CD4-positive, CD25-positive, alpha-beta regulatory T cell (primary cell): Measurements from ENCODE around the gene CYRIA. TPM values are rescaled to one million over a fixed set of nuclear protein-coding genes. Genes with fewer than 3 reads are reported as not detected.

Source experiments
- ATAC-seq, 2 donors: fragments of 150-1000 bp; cut with Tn5 transposase; one replicate each; pipeline ENCODE4 v1.10.0; 2021; ENCODE audit warnings: low read depth in 2 of 2, moderate number of reproducible peaks in 2 of 2, moderate library complexity in 1 of 2
- DNase-seq, 3 donors: peaks; one replicate each; pipeline versions ENCODE4 v3.0.0 to v3.0.0-alpha.2; 2012 to 2022; ENCODE audit warnings: mixed read lengths in 1 of 3
- H3K27ac ChIP-seq: one replicate; pipeline ENCODE4 v1.7.0; 2013; ENCODE audit warnings: mild to moderate bottlenecking, low read length; ENCODE audit not compliant: insufficient read depth, poor library complexity, severe bottlenecking
- H3K27me3 ChIP-seq: one replicate; pipeline ENCODE4 v1.7.0; 2013; ENCODE audit warnings: low read length; ENCODE audit not compliant: control insufficient read depth, insufficient read depth
- H3K36me3 ChIP-seq: one replicate; pipeline ENCODE4 v1.7.0; 2013; ENCODE audit warnings: mild to moderate bottlenecking, low read length, moderate library complexity; ENCODE audit not compliant: control insufficient read depth, insufficient read depth
- H3K4me1 ChIP-seq: 2 replicates; pipeline ENCODE4 v1.7.0; 2013; ENCODE audit warnings: mild to moderate bottlenecking, low read length; ENCODE audit not compliant: insufficient read depth, control insufficient read depth, poor library complexity, severe bottlenecking
- H3K4me3 ChIP-seq: one replicate; pipeline ENCODE4 v1.7.0; 2013; ENCODE audit warnings: low read depth, mild to moderate bottlenecking, low read length, moderate library complexity
- H3K9me3 ChIP-seq, 2 experiments: 1 replicate in 1 of 2; 2 replicates in 1 of 2; pipeline ENCODE4 v1.7.0; 2013; ENCODE audit warnings: low read length in 2 of 2, mild to moderate bottlenecking in 1 of 2, moderate library complexity in 1 of 2; ENCODE audit not compliant: control insufficient read depth in 2 of 2
- H3K27ac Mint-ChIP-seq, 3 donors: one replicate each; pipeline ENCODE4 v1.8.0; 2020 to 2022; ENCODE audit warnings: mild to moderate bottlenecking in 3 of 3, mixed read lengths in 3 of 3, moderate library complexity in 2 of 3
- H3K27me3 Mint-ChIP-seq: one replicate; pipeline ENCODE4 v1.8.0; 2022; ENCODE audit warnings: mild to moderate bottlenecking, mixed read lengths
- H3K36me3 Mint-ChIP-seq: one replicate; pipeline ENCODE4 v1.8.0; 2020; ENCODE audit warnings: mixed read lengths
- H3K4me1 Mint-ChIP-seq, 4 donors: one replicate each; pipeline ENCODE4 v1.8.0; 2020 to 2022; ENCODE audit warnings: mixed read lengths in 4 of 4, mild to moderate bottlenecking in 1 of 4
- H3K4me3 Mint-ChIP-seq, 4 donors: one replicate each; pipeline ENCODE4 v1.8.0; 2020 to 2022; ENCODE audit warnings: mild to moderate bottlenecking in 4 of 4, mixed read lengths in 4 of 4, moderate library complexity in 3 of 4
- H3K9me3 Mint-ChIP-seq, 7 donors: one replicate each; pipeline ENCODE4 v1.8.0; 2020 to 2022; ENCODE audit warnings: mixed read lengths in 7 of 7, mild to moderate bottlenecking in 3 of 7, moderate library complexity in 2 of 7
- polyA plus RNA-seq, 4 donors: library from polyadenylated mRNA; unstranded; fragments of 300-500 nt; fragmentation: Illumina TruSeq; gene quantifications; one replicate each; pipeline ENCODE4 v1.2.3, GENCODE V29; 2021
- total RNA-seq: library from RNA; stranded (reverse); gene quantifications from one replicate; pipeline ENCODE4 v1.2.3, GENCODE V29; 2022

CYRIA gene
- total and polyA plus RNA-seq, 5 donors from 2014 or later: 0.25 TPM; not detected in 4

DNA sequence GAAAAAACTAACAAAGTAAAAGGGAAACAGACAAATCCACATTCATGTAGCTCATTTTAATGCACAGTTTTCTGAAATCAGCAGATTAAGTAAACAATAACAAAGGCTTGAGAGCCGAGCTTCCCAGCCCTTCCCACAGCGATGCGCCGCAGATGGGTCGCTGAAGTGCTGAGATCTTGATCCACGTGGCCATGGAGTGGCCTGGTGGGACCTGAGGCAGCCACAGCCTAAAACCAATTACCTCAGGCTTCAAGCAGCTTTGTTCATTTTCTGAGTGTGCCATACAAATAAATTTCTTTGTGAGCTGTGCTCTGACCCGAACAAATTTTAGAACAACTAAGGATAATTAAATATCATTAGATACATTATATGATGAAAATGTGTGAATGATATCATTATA is 25.6 kb upstream of the CYRIA start:
- H3K9me3 Mint-ChIP-seq: peaks cover 0 to 5% (median 0%) of the 10 kb centered on the region in 7 donors
- ATAC-seq: no peak
- H3K4me3 Mint-ChIP-seq: no peak overlapping the region

GRCh38 chr2:16687955-16688354 is 22.3 kb upstream of the CYRIA start:
- H3K4me3 Mint-ChIP-seq: no peak overlapping the region
- H3K9me3 Mint-ChIP-seq: peaks cover 0 to 3% (median 0%) of the 10 kb centered on the region in 7 donors
- ATAC-seq (no peak), DNase-seq (no peak)
- peaks cover 2% of the 10 kb centered on the region for H3K27me3 ChIP-seq
- H3K9me3 ChIP-seq: no peaks in the 10 kb centered on the region
- H3K27ac ChIP-seq: no peak overlapping the region
- H3K4me1 ChIP-seq: no peaks in the 10 kb centered on the region
- no peak overlapping the region for H3K4me3 ChIP-seq
- H3K4me1 Mint-ChIP-seq: no peaks in the 10 kb centered on the region
- no peaks in the 10 kb centered on the region for H3K36me3 ChIP-seq
- H3K27me3 Mint-ChIP-seq: no peaks in the 10 kb centered on the region
- H3K36me3 Mint-ChIP-seq: no peaks in the 10 kb centered on the region
- H3K27ac Mint-ChIP-seq: no peak overlapping the region

More for the DNA sequence above, 25.6 kb upstream of the CYRIA start:
- no peaks in the 10 kb centered on the region for H3K36me3 ChIP-seq
- peaks cover 2% of the 10 kb centered on the region for H3K27me3 ChIP-seq
- no peaks in the 10 kb centered on the region for H3K27me3 Mint-ChIP-seq
- no peaks in the 10 kb centered on the region for H3K36me3 Mint-ChIP-seq
- no peak overlapping the region for H3K4me3 ChIP-seq
- no peaks in the 10 kb centered on the region for H3K9me3 ChIP-seq
- H3K4me1 Mint-ChIP-seq: no peaks in the 10 kb centered on the region
- no peak for DNase-seq
- H3K4me1 ChIP-seq: no peaks in the 10 kb centered on the region
- no peak overlapping the region for H3K27ac Mint-ChIP-seq
- no peak overlapping the region for H3K27ac ChIP-seq

GRCh38 chr2:16687222-16687621 is 21.6 kb upstream of the CYRIA start:
- ATAC-seq (no peak), DNase-seq (no peak)
- Mint-ChIP-seq H3K9me3 (peaks cover 0 to 3% (median under 1%) of the 10 kb centered on the region in 7 donors), H3K4me1 (no peaks in the 10 kb centered on the region), H3K36me3 (no peaks in the 10 kb centered on the region), H3K27ac (no peak overlapping the region), H3K4me3 (no peak overlapping the region), H3K27me3 (no peaks in the 10 kb centered on the region)
- Histone ChIP-seq H3K4me1 (no peaks in the 10 kb centered on the region), H3K4me3 (no peak overlapping the region), H3K9me3 (no peaks in the 10 kb centered on the region), H3K27me3 (peaks cover 2% of the 10 kb centered on the region), H3K36me3 (no peaks in the 10 kb centered on the region), H3K27ac (no peak overlapping the region)

DNA sequence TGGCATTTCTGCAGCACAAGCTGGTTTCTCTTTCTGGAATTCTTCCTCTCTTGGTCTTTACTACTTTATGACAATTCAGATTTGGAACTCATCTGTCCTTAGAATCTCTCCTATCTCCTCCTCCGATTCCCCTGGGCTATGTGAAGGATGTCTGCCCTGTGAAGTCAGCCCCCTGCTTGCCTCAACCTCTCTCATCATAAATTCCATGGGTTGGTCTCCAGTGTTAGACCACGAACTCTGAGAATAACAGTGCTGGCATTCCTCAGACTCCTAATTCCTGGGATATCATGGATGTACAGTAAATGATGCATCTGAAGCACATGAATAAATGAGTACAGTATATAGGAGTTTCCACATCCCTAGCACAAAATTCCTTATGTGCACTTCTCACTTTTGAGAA is 21.0 kb upstream of the CYRIA start:
- no peak for ATAC-seq
- H3K27ac Mint-ChIP-seq: no peak overlapping the region
- H3K4me1 Mint-ChIP-seq: no peaks in the 10 kb centered on the region
- H3K36me3 Mint-ChIP-seq: no peaks in the 10 kb centered on the region
- no peak overlapping the region for H3K4me3 Mint-ChIP-seq
- no peaks in the 10 kb centered on the region for H3K36me3 ChIP-seq
- H3K9me3 Mint-ChIP-seq: peaks cover 0 to 5% (median 2%) of the 10 kb centered on the region in 7 donors
- no peak overlapping the region for H3K4me3 ChIP-seq
- DNase-seq: no peak
- no peak overlapping the region for H3K27ac ChIP-seq
- no peaks in the 10 kb centered on the region for H3K9me3 ChIP-seq
- no peaks in the 10 kb centered on the region for H3K27me3 Mint-ChIP-seq
- H3K4me1 ChIP-seq: no peaks in the 10 kb centered on the region
- peaks cover 2% of the 10 kb centered on the region for H3K27me3 ChIP-seq

- Histone ChIP-seq H3K27me3 (no peaks in the 10 kb centered on the region), H3K4me1 (no peaks in the 10 kb centered on the region), H3K27ac (no peak overlapping the region), H3K4me3 (no peak overlapping the region), H3K9me3 (no peaks in the 10 kb centered on the region), H3K36me3 (no peaks in the 10 kb centered on the region)
- ATAC-seq: no peak
- no peaks in the 10 kb centered on the region for H3K36me3 Mint-ChIP-seq
- H3K27ac Mint-ChIP-seq: no peak overlapping the region
- DNase-seq: no peak
- no peak overlapping the region for H3K4me3 Mint-ChIP-seq
- peaks cover 0 to 5% (median 2%) of the 10 kb centered on the region in 7 donors for H3K9me3 Mint-ChIP-seq
- no peaks in the 10 kb centered on the region for H3K4me1 Mint-ChIP-seq
- no peaks in the 10 kb centered on the region for H3K27me3 Mint-ChIP-seq
Observed at GRCh38 chr2:16685340-16685715, 19.7 kb upstream of the CYRIA start.

GRCh38 chr2:16684676-16685339 is 19.2 kb upstream of the CYRIA start:
- Mint-ChIP-seq H3K27ac (no peak overlapping the region), H3K4me1 (no peaks in the 10 kb centered on the region), H3K36me3 (no peaks in the 10 kb centered on the region), H3K27me3 (no peaks in the 10 kb centered on the region), H3K9me3 (peaks cover 0 to 5% (median 2%) of the 10 kb centered on the region in 7 donors), H3K4me3 (no peak overlapping the region)
- H3K9me3 ChIP-seq: no peaks in the 10 kb centered on the region
- ATAC-seq (no peak), DNase-seq (no peak)
- no peaks in the 10 kb centered on the region for H3K36me3 ChIP-seq
- no peaks in the 10 kb centered on the region for H3K27me3 ChIP-seq
- no peak overlapping the region for H3K27ac ChIP-seq
- H3K4me3 ChIP-seq: no peak overlapping the region
- no peaks in the 10 kb centered on the region for H3K4me1 ChIP-seq

DNA sequence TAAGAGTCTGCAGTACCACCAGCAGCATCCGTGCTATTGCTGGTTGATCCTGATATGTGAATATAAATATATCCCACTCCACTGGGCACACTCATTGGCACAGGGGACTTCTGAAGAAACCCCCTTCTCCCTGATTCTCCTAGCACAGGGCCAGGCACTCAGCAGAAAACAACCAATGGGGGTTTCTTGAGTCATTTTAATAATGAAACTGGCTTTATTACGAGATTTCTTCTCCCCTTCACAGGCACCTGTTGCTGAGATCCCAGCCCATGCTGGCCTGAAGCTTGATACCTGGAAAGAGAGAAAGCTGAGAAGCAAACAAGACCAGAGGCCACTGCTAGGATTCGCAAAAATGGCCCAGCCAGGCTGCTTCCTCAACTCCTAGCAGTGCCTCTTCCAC is 17.9 kb upstream of the CYRIA start:
- no peak overlapping the region for H3K27ac ChIP-seq
- peaks cover 0 to 8% (median 2%) of the 10 kb centered on the region in 7 donors for H3K9me3 Mint-ChIP-seq
- no peak overlapping the region for H3K4me3 Mint-ChIP-seq
- H3K4me1 Mint-ChIP-seq: no peaks in the 10 kb centered on the region
- H3K36me3 Mint-ChIP-seq: no peaks in the 10 kb centered on the region
- H3K27me3 ChIP-seq: no peaks in the 10 kb centered on the region
- H3K4me1 ChIP-seq: no peaks in the 10 kb centered on the region
- no peak overlapping the region for H3K4me3 ChIP-seq
- ATAC-seq (no peak), DNase-seq (no peak)
- H3K27me3 Mint-ChIP-seq: no peaks in the 10 kb centered on the region
- no peaks in the 10 kb centered on the region for H3K36me3 ChIP-seq
- H3K9me3 ChIP-seq: peaks cover 0 to 1% of the 10 kb centered on the region in 2 experiments
- no peak overlapping the region for H3K27ac Mint-ChIP-seq

DNA sequence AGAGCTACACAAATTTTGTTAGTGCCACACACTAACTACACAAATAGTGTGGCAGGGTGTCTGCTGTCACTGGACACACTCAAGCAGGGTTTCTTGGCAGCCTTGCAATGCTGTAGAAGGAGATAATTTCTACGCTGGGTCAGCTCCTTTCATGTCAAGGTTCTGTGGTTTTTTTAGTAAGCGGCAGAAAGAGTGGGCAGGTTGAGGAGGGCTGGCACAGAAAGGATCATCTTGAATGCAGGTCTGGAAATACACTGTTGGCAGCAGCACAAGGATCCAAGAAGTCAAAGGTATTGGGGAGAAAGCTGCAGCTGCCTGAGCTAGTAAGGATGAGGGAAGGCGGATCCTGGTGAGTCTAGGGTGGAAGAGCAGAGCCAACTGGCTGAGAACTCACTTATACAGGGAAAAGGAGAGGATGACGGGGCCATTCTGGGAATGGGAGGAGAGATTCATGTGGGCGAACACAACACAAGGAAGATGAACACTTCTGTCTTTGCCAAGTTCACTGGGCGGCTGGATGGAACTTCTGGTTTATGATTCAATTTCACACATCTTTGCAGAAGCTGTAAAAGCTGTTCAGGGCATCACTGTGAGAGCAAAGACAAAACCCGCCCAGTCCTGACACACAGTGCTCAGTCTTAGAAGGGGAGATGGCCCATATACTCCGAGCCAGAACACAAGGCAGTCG is 16.9 kb upstream of the CYRIA start:
- no peaks in the 10 kb centered on the region for H3K4me1 Mint-ChIP-seq
- no peaks in the 10 kb centered on the region for H3K36me3 Mint-ChIP-seq
- no peaks in the 10 kb centered on the region for H3K27me3 ChIP-seq
- H3K27ac Mint-ChIP-seq: peak overlapping the region in 1 of 3 donors; percentile 46
- peaks cover 0 to 11% (median 6%) of the 10 kb centered on the region in 7 donors for H3K9me3 Mint-ChIP-seq
- H3K27ac ChIP-seq: no peak overlapping the region
- H3K4me3 ChIP-seq: no peak overlapping the region
- no peaks in the 10 kb centered on the region for H3K4me1 ChIP-seq
- no peaks in the 10 kb centered on the region for H3K36me3 ChIP-seq
- H3K4me3 Mint-ChIP-seq: no peak overlapping the region
- H3K9me3 ChIP-seq: peaks cover 7 to 10% of the 10 kb centered on the region in 2 experiments
- H3K27me3 Mint-ChIP-seq: no peaks in the 10 kb centered on the region
- ATAC-seq (no peak), DNase-seq (no peak)
